ENCODE measurements around the gene U2AF2.

Gene U2AF2

GRCh38 chr19:55644191-55644833 lies 10.5 kb upstream of the U2AF2 start:
- DNase-seq, result no peak

- DNase-seq, result no peak
Measured at GRCh38 chr19:55644842-55645511, 9.9 kb upstream of the U2AF2 start.

GRCh38 chr19:55645512-55645881 lies 9.3 kb upstream of the U2AF2 start:
- DNase-seq, result no peak

GRCh38 chr19:55646889-55647731 lies 7.7 kb upstream of the U2AF2 start:
- no peak for DNase-seq

GRCh38 chr19:55647732-55648584 lies 6.9 kb upstream of the U2AF2 start, which contains the start of gene CCDC106:
CCDC106 (plus strand) TSS chr19:55648212; CDS start chr19:55649047, 835 bp downstream.
- DNase-seq, result peak; percentile 73

- DNase-seq, result no peak
Measured at GRCh38 chr19:55648585-55649267, 6.1 kb upstream of the U2AF2 start.

GRCh38 chr19:55649268-55650125 lies 5.3 kb upstream of the U2AF2 start:
- DNase-seq, result no peak

GRCh38 chr19:55650126-55650557 lies 4.7 kb upstream of the U2AF2 start:
- DNase-seq, result no peak

- no peak for DNase-seq
Measured at GRCh38 chr19:55650602-55651230, 4.1 kb upstream of the U2AF2 start.

- no peak for DNase-seq
Measured at GRCh38 chr19:55651236-55651635, 3.6 kb upstream of the U2AF2 start.

GRCh38 chr19:55652311-55653128 lies 2.3 kb upstream of the U2AF2 start:
- DNase-seq, result no peak

GRCh38 chr19:55653651-55654322 lies 1.0 kb upstream of the U2AF2 start:
- DNase-seq, result peak; percentile 99

GRCh38 chr19:55654323-55654867 lies 440 bp upstream of the U2AF2 start:
- peak; percentile 99 for DNase-seq

- no peak for DNase-seq
Measured at GRCh38 chr19:55655648-55656040, 809 bp downstream of the U2AF2 start.

GRCh38 chr19:55656552-55656951 lies 1.7 kb downstream of the U2AF2 start:
- DNase-seq, result no peak

- DNase-seq, result no peak
Measured at GRCh38 chr19:55656988-55657747, 2.3 kb downstream of the U2AF2 start.

GRCh38 chr19:55658846-55659459 lies 4.1 kb downstream of the U2AF2 start:
- DNase-seq, result no peak
